ENCODE measurements around the gene PIAS1. TPM values are rescaled to one million over a fixed set of nuclear protein-coding genes. Genes with fewer than 3 reads are reported as not detected.

The PIAS1 gene
- total RNA-seq, 1 experiment from 2014 or later, result 32.9 TPM

- Mint-ChIP-seq H3K4me3 (ENCODE audit: unreplicated experiment) (peak overlapping the region; percentile 4), H3K4me1 (ENCODE audit: insufficient read depth, unreplicated experiment) (peaks cover 31% of the 10 kb centered on the region), H3K9me3 (ENCODE audit: unreplicated experiment) (no peaks in the 10 kb centered on the region), H3K27ac (ENCODE audit: low read depth, unreplicated experiment) (no peak overlapping the region), H3K27me3 (ENCODE audit: insufficient read depth, unreplicated experiment) (no peaks in the 10 kb centered on the region), H3K36me3 (ENCODE audit: insufficient read depth, unreplicated experiment) (peaks cover 20% of the 10 kb centered on the region)
- no TSS peak for BruUV-seq (replicated peaks)
- ChIA-PET CTCF (interaction anchor here (0.5 to 2.6 kb wide), 4 partner anchors 10 to 144 kb away, joined by 3 to 7 read pairs (median 4); no protein-coding TSS in a partner anchor), POLR2A (interaction anchor here (0.6 to 4.2 kb wide), 9 partner anchors 9 to 229 kb away, joined by 3 to 24 read pairs (median 4); no protein-coding TSS in a partner anchor)
- intact Hi-C loops (cut with micrococcal nuclease), result no loop called here
- no peak for TF ChIP-seq CTCF (IDR thresholded peaks at IDR 0.05; ENCODE audit: unreplicated experiment)
- DNase-seq (ENCODE audit: unreplicated experiment), result peak; percentile 24
Observed at GRCh38 chr15:68113273-68113672, 59.2 kb downstream of the PIAS1 start.

- intact Hi-C loops (cut with micrococcal nuclease), result no loop called here
- Mint-ChIP-seq H3K4me3 (ENCODE audit: unreplicated experiment) (peak overlapping the region; percentile 4), H3K27me3 (ENCODE audit: insufficient read depth, unreplicated experiment) (no peaks in the 10 kb centered on the region), H3K4me1 (ENCODE audit: insufficient read depth, unreplicated experiment) (peaks cover 26% of the 10 kb centered on the region), H3K36me3 (ENCODE audit: insufficient read depth, unreplicated experiment) (peaks cover 20% of the 10 kb centered on the region), H3K27ac (ENCODE audit: low read depth, unreplicated experiment) (no peak overlapping the region), H3K9me3 (ENCODE audit: unreplicated experiment) (no peaks in the 10 kb centered on the region)
- ChIA-PET CTCF (interaction anchor here (0.5 to 2.6 kb wide), 2 partner anchors 13 to 41 kb away, joined by 3 to 7 read pairs; no protein-coding TSS in a partner anchor), POLR2A (interaction anchor here (0.6 to 4.2 kb wide), 12 partner anchors 9 to 257 kb away, joined by 3 to 24 read pairs (median 4); partner anchors contain the start of gene PIAS1)
- BruUV-seq (replicated peaks), result no TSS peak
- DNase-seq (ENCODE audit: unreplicated experiment), result no peak
- no peak for TF ChIP-seq CTCF (IDR thresholded peaks at IDR 0.05; ENCODE audit: unreplicated experiment)
Observed at GRCh38 chr15:68113751-68114150, 59.6 kb downstream of the PIAS1 start.

GRCh38 chr15:68114356-68114755 lies 60.2 kb downstream of the PIAS1 start:
- peaks cover 17% of the 10 kb centered on the region for H3K36me3 Mint-ChIP-seq (ENCODE audit: insufficient read depth, unreplicated experiment)
- H3K9me3 Mint-ChIP-seq (ENCODE audit: unreplicated experiment), result no peaks in the 10 kb centered on the region
- DNase-seq (ENCODE audit: unreplicated experiment), result no peak
- POLR2A ChIA-PET, result interaction anchor here (0.5 to 4.2 kb wide), 10 partner anchors 12 to 257 kb away, joined by 3 to 24 read pairs (median 4); partner anchors contain the start of gene PIAS1
- H3K4me1 Mint-ChIP-seq (ENCODE audit: insufficient read depth, unreplicated experiment), result peaks cover 20% of the 10 kb centered on the region
- H3K4me3 Mint-ChIP-seq (ENCODE audit: unreplicated experiment), result peak overlapping the region; percentile 67
- no TSS peak for BruUV-seq (replicated peaks)
- H3K27me3 Mint-ChIP-seq (ENCODE audit: insufficient read depth, unreplicated experiment), result no peaks in the 10 kb centered on the region
- H3K27ac Mint-ChIP-seq (ENCODE audit: low read depth, unreplicated experiment), result peak overlapping the region; percentile 43
- no peak for TF ChIP-seq CTCF (IDR thresholded peaks at IDR 0.05; ENCODE audit: unreplicated experiment)
- CTCF ChIA-PET, result interaction anchor here (2.6 kb wide), 1 partner anchor 40 kb away, joined by 7 read pairs; no protein-coding TSS in a partner anchor
- intact Hi-C loops (cut with micrococcal nuclease), result no loop called here

- Mint-ChIP-seq H3K27me3 (ENCODE audit: insufficient read depth, unreplicated experiment) (no peaks in the 10 kb centered on the region), H3K9me3 (ENCODE audit: unreplicated experiment) (no peaks in the 10 kb centered on the region), H3K27ac (ENCODE audit: low read depth, unreplicated experiment) (peak overlapping the region; percentile 43), H3K4me3 (ENCODE audit: unreplicated experiment) (peak overlapping the region; percentile 67), H3K36me3 (ENCODE audit: insufficient read depth, unreplicated experiment) (peaks cover 12% of the 10 kb centered on the region), H3K4me1 (ENCODE audit: insufficient read depth, unreplicated experiment) (peaks cover 20% of the 10 kb centered on the region)
- BruUV-seq (replicated peaks), result no TSS peak
- intact Hi-C loops (cut with micrococcal nuclease), result no loop called here
- no peak for DNase-seq (ENCODE audit: unreplicated experiment)
- POLR2A ChIA-PET, result interaction anchor here (0.8 to 4.2 kb wide), 9 partner anchors 11 to 231 kb away, joined by 3 to 24 read pairs (median 4); partner anchors contain the start of gene PIAS1
- CTCF ChIA-PET, result interaction anchor here (1.0 kb wide), 1 partner anchor 251 kb away, joined by 3 read pairs; no protein-coding TSS in a partner anchor
- TF ChIP-seq CTCF (IDR thresholded peaks at IDR 0.05; ENCODE audit: unreplicated experiment), result no peak
Observed at GRCh38 chr15:68114840-68115239, 60.7 kb downstream of the PIAS1 start.
